Ammon's horn (tissue), 1 donor: Measurements from ENCODE around the gene CDK7.
"Not testable (repeated sequence)": the region's sequence is repeated elsewhere in the genome, so short reads cannot be mapped to it uniquely, and the experiment has no call there.

Source experiments
- DNase-seq: peaks from one replicate; pipeline ENCODE4 v3.0.0-alpha.2; 2016; ENCODE audit warnings: low spot score

Gene CDK7

DNA sequence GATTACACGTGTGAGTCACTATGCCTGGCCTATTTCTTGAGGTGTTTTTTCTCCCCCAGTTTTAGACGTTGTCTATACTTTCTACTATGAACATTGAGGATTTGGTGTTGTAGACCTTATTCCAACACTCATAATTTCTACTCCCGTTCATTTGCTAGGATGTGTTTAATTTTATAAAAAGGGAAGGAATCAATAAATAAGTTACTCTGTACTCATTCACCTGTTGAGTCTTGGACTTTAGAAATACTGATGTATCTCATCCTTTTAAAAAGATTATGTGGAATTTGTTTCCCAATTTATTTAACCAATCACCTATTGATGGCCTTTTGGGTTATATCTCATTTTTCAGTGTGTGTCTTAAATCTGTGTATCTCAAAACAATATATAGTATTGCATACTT is 3.2 kb downstream of the CDK7 start:
- no peak for DNase-seq

DNA sequence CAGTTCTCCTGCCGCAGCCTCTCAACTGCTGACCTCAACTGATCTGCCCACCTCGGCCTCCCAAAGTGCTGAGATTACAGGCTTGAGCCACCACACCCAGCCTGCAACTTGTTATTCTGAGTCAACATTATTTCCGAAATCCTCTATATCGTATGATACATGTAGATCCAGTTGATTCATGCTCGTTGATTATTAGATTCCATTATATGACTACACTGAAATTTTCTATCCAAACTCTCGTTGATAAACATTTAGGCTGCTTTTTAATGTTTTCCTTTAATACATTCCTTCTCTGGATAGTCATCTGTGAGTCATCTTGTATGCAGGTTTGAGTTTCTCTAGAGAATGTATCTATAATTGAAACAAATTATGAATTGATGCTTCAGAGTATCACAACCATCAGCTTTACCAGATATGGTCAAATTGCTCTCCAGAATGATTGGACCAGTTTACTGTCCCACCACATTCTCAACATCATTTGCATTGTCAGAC is 4.1 kb downstream of the CDK7 start:
- no peak for DNase-seq

DNA sequence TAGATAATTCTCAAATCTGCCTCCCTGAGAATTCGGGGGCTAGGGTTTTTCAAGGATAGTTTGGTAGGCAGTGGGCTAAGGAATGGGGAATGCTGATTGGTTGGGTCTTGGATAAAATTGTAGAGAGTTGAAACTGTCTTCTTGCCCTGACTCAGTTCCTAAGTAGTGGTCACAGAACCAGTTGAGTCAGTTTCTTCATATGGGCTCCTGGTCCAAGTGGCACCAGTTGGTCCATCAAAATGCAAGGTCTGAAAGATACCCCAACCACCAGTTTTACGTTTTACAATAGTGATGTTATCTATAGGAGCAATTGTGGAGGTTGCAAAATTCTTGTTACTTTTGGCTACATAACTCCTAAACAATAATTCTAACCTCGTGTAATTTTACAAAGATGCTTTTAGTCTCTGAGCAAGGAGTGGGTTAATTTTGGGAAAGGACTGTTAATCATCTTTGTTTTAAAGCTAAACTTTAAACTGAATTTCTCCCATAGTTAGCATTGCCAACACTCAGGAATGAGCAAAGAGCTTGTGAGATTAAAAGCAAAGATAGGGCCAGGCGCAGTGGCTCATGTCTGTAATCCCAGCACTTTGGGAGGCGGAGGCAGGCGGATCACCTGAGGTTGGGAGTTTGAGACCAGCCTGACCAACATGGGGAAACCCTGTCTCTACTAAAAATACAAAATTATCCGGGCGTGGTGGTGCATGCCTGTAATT is 7.7 kb downstream of the CDK7 start:
- DNase-seq: no peak

DNA sequence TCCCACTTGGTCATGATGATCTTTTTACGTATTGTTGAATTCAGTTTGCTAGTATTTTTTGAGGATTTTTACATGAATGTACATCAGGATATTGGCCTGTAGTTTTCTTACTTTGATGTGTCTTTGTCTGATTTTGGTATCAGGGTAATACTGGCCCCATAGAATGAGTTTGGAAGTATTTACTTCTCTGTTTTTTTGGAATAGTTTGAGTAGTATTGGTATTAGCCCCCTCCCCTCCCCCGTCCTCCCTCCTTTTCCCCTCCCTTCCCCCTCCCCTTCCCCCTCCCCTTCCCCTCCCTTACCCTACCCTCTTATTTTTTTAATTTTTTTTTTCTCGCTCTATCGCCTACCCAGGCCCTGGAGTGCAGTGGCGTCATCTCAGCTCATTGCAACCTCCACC is 10.3 kb downstream of the CDK7 start:
- DNase-seq: no peak

DNA sequence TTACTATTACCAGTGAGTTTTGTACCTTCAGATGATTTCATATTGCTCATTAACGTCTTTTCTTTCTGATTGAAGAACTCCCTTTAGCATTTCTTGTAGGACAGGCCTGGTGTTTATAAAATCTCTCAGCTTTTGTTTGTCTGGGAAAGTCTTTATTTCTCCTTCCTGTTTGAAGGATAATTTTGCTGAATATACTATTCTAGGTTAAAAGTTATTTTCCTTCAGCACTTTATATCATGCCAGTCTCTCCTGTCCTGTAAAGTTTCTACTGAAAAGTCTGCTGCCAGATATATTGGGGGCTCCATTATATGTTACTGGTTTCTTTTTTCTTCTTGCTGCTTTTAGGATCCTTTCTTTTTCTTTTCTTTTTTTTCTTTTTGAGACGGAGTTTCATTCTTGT is 13.3 kb downstream of the CDK7 start:
- no peak for DNase-seq

DNA sequence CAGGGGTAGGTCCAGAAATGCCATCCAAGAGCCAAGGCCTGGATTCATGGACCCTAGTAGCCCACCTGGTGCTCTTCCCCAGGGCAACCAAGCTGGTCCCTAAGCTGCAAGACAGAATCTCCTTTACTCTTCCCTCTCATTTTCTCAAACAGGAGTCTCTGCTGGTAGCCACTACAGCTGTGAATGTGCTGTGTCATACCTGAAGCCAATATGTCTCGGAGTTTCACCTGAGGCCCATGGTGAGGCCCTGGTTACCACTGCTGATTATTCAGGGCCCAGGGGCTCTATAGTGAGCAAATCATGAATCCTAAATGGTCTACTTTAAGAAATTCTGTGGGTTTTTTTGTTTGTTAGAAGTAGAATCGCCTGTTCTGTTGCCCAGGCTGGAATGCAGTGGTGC is 15.9 kb downstream of the CDK7 start:
- DNase-seq: no peak

DNA sequence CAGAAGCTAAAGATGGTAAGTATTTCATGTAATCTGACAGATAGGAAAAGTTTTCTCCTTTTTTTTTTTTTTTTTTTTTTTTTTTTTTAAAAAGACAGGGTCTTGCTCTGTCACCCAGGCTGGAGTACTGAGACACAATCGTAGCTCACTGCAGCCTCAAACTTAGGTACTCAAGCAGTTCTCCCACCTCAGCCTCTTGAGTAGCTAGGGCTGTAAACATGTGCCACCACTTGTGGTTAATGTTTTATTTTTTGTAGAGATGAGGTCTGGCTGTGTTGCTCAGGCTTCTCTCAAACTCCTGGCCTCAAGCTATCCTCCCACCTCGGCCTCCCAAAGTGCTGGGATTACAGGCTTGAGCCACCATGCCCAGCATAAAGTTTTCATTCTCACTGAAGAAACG is 17.8 kb downstream of the CDK7 start:
- DNase-seq: no peak

DNA sequence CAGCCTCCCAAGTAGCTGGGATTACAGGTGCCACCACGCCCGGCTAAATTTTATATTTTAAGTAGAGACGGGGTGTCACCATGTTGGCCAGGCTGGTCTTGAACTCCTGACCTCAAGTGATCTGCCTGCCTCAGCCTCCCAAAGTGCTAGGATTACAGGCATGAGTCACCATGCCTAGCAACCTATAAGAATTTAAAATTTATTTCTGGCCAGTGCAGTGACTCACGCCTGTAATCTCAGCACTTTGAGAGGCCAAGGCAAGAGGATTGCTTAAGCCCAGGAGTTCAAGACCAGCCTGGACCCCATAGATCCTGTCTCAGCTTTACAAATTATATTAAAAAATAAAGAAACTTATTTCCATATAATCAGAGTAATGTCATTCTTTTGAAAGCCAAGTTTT is 21.3 kb downstream of the CDK7 start:
- DNase-seq: not testable (repeated sequence)

DNA sequence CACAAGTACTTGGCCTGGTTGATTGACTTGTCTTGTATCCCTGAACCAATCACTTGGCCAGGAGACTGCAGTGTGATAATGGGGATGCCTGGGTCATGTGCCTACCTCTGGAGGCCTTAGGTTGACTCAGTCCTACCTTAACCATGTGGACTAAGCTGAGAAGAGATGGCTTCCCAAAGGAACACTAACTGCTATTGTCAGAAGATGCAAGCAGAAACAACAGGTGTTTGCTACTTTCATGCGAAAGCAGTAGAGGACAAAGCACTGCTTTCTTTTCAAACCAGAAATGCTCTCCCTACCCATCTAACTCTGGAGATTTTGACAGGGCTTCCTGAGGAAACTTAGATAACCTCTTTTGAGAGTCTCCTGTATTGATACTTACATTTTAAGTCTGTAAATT is 22.9 kb downstream of the CDK7 start:
- no peak for DNase-seq

DNA sequence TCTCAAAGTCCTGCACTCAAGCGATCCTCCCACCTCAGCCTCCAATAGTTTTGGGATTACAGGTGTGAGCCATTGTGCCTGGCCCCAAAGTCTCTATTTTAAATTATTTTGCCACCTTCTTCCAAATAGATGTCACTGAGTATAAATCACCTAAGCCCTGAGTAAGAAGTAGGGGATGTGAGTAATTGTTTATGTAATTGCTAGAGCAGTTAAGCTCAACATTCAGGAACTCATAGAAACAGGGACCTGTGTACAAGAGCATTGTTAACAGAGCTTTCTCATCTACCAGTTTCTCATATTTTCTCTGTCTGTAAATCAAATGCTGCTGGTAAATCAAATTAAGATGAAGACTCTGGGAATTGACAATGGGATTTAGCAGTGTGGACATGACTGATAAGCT is 26.3 kb downstream of the CDK7 start:
- DNase-seq: no peak

DNA sequence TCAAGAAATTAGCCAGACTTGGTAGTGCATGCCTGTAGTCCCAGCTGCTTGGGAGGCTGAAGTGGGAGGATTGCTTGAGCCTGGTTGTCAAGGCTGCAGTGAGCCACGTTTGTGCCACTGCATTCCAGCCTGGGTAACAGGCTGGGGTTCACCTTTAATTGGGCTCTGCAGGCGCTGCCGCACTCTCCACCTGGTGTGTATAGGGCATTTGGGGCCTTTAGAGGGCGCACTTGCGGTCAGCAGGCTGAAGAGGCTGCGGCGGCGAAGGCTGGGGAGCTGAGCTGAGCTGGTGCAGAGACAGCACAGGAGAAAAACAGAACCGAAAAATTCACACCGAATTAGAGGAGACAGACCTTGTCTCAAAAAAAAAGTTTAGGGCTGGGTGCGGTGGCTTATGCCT is 31.2 kb downstream of the CDK7 start:
- DNase-seq: no peak

DNA sequence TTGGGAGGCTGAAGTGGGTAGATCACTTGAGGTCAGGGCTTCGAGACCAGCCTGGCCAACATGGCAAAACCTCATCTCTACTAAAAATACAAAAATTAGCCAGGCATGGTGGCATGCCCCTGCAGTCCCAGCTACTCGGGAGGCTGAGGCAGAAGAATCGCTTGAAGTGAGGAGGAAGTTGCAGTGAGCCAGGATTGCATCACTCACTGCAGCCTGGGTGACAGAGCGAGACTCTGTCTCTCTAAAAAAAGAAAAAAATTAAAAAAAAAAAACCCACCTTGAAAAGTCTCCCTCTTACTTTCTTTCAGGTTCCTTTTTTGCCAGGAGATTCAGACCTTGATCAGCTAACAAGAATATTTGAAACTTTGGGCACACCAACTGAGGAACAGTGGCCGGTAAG is 34.2 kb downstream of the CDK7 start:
- DNase-seq: no peak

DNA sequence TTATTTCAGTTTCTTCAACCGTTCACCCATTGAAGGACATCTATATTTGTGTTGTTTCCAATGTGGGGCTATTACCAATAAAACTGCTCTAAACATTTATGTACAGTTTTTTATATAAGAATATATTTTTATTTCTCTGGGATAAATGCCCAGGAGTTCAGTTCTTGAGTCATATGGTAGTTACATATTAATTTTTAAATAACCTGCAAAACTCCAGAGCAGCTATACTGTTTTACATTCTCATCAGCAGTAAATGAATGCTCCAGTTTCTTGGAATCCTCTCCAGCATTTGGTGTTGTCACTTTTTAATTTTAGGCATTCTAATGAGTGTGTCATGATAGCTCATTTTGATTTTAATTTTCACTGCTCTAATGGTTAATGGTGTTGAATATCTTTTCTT is 36.2 kb downstream of the CDK7 start:
- DNase-seq: no peak

DNA sequence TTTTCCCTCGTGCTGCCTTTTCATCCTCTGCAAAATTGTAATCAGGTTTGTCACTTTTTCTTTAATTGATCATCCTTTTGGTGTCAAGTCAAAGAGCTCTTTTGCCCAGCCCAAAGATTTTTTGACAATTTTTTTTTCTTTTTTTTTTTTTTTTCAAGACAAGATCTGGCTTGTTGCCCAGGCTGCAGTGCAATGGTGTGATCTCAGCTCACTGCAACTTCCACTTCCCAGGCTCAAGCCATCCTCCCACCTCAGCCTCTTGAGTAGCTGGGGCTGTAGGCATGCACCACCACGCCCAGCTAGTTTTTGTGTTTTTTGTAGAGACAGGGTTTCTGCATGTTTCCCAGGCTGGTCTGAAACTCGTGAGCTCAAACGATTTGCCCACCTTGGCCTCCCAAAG is 36.7 kb downstream of the CDK7 start:
- no peak for DNase-seq

DNA sequence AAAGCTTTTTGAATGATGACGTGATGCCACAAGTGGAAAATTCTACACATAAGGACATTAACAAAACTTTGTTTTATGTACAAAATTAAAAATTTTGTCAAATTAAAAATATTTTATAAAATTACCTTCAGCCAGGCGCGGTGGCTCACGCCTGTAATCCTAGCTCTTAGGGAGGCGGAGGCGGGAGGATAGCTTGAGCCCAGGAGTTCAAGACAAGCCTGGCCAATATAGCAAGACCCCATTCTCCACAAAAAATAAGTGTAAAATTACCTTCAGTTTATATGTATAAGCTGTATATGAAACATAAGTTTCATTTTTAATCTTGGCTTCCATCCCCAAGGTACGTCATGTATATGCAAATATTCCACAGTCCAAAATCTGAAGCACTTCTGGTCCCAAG is 40.9 kb downstream of the CDK7 start:
- no peak for DNase-seq

DNA sequence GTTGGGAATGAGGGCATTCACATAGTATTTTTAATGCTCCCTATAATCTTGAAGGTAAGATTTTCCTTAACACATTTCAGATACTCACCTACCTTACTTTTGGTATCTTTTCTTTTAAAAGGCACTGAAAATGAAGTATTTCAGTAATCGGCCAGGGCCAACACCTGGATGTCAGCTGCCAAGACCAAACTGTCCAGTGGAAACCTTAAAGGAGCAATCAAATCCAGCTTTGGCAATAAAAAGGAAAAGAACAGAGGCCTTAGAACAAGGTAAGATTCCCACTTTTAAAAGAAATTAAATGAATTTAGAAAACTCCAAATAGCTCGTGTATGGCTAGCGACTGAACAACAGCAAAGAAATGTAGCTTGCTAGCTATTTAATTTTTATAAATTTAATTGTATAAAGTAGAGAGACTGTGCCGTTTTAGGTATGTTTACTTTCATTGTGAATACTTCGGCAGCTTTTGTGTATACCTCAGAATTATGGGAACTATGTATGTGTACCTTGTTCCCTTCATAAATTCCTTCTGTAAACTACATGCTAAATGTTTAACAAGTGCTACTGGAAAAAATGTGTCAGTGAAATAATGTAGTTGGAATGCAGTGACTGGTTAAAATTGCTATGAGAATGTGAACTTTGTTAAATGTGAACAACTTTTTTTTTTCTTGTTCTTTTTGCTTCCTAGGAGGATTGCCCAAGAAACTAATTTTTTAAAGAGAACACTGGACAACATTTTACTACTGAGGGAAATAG is 41.9 kb downstream of the CDK7 start:
- DNase-seq: no peak

DNA sequence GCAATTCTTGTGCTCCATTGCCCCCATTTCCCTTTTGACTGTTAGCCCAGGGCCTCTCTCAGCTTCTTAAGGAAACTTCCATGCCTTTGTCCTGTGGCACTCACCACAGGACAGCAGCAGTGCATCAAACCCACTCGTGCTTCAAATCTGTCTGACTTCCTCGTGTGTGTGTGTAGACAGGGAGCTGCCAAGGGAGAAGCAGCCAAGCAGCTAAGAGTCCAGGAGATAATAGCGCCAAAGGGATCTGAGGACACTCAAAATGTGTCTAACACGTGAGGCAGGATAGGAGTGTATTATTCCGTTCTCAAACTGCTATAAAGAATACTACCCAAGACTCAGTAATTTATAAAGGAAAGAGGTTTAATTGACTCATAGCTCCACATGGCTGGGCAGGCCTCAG is 44.8 kb downstream of the CDK7 start:
- DNase-seq: no peak

DNA sequence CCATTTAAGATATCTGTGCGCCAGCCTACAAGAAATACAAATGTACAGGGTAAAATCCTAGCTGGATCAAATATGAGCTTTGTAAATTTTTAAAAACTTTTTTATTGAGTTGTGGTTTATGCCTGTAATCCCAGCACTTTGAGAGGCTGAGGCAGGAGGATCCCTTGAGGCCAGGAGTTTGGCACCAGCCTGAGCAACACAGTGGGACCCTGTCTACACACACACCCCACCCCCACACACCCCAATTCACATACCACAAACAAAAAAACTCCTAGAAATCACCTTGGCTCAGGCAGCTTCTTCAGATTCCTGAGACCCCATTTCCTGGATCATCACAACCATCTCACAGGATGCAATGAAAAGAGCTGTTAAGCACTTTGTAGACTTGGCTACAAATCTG is 46.4 kb downstream of the CDK7 start:
- DNase-seq: no peak

DNA sequence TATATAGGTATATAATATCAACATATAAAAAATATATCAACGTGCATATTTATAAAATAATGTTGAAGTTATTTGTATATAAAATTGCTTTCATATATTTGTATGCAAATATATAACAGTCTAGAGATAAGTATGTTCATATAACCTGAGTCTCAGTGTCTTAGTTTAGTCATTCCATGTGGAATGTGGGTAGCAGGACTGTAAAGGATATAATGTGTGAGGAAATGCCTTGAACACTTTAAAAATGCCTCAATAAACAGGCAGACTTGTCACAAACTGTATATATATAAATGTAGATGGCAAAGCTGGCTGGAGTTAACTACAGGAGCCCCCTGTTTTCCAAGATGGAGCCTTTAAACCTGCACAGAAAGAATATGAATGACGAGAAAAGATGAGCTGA is 49.5 kb downstream of the CDK7 start:
- DNase-seq: no peak

DNA sequence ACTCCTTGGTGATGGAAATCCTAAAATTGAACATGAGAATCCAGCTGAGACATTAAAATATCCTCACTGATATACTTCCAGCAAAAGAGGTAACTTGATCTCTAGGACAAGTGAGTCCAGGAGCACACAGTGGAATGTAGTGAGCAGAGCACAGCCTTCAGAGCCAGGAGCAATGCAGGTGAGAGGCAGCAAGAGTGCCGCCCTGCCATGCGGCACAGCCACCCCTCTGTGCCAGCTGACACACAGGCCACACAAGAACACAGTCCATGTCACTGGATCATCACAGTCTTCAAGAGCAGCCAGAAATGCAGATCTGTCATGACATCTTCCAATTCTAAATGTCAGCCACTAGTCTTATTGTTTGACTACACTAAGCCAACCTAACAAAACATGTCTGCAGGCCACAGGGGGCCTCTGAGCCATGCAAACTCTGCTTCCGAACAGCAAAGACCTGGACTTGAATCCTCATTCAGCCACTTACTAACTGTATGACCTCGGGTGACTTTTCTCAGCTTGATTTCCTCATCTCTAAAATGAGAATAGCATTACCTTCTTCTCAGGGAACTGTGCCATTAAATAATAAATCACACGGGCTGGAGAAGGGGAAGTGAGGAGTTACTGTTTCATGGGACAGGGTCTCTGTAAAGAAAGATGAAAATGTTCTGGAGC is 50.9 kb downstream of the CDK7 start:
- DNase-seq: no peak

DNA sequence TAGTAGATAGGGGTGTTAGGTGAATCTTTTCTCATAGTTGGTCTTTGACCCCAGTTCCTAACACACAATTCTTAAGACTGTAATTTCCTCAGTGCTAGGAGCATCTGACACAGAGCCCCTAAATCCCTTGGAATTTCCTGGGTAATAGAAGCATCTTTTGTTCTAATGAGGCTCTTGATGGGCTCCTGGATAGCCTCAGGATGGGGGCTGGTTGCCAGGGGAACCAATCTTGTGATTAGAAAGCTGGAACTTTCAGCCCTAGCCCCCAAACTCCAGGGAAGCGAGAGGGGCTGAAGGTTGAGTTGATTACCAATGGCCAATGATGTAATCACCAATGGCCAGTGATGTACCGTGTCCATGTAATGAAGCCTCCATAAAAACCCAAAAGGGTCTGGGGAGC is 53.4 kb downstream of the CDK7 start:
- no peak for DNase-seq

DNA sequence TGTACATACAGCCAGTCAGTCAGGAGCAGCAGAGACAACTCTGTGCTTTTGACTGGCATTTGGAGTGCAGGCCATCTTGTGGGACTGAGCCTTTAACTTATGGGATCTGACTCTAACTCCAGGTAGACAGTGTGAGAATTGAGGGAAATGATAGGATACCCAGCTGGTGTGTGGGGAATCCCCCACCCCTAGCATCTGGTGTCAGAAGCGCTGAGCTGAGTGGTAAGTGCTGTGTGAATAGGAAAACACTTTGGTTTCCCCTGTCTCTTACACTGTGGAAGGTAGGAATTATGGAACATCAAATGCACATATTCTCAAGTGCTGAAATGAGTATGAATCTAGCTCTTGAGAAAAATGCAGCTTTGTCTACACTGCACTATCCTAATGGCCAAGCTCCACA is 54.0 kb downstream of the CDK7 start:
- DNase-seq: no peak

DNA sequence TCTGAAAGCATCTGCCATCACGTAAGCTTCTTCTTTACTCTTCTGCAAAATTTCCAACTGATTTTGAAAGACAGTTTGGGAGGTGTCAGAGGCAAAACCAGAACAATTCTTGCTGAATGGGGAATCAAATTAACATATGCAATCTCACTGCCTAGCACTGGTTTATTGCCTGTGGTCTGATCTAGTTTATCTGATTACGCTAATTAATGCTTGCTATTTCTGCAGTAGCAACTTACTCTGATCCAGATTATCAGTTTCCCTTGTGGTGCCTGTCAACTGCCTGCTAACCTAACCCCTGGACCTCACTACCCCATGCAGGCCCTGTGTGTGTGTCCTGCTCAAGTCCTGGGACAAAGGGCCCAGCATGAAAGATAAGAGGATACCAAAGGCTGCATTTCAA is 57.6 kb downstream of the CDK7 start:
- no peak for DNase-seq
